GM15510 (cell line): ENCODE data around the gene SLC25A25.

ENCODE experiments used
- POLR2A ChIP-seq: IDR thresholded peaks from 3 replicates; pipeline ENCODE4 v1.6.1; 2011; ENCODE audit warnings: borderline replicate concordance; ENCODE audit not compliant: insufficient read length; ENCODE audit errors: extremely low read depth

The SLC25A25 gene

GRCh38 chr9:128108269-128109049 is 40.4 kb downstream of the SLC25A25 start:
- no peak for TF ChIP-seq POLR2A

DNA sequence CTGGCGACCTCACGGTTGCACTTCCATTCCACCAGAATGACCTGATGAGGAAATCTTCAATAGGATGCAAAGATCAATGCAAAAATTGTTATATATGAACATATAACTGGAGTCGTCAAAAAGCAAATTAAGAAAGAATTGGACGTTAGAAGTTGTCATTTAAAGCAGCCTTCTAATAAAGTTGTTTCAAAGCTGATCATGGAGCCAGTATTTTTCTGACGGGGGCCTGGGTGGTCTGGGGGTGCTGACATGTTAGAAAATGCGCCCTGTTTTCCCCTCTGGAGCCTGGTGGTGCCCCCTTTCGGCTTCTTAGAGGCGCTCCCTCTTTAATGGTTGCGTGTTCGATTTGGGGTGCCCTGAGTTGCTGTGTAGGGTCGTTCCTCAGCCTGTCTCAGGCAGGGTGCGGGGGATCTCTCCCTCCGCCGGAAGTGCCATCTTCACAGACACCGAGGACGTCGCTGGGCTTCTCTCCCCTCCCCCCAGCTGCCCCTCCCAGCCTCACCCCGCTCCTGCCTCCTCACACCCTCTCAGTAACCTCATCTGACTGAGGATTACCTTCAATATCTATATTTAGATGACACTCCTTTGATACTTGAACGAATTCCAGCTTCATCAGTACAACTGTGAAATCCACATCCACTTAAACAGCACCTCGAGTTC is 41.1 kb downstream of the SLC25A25 start:
- no peak for TF ChIP-seq POLR2A

DNA sequence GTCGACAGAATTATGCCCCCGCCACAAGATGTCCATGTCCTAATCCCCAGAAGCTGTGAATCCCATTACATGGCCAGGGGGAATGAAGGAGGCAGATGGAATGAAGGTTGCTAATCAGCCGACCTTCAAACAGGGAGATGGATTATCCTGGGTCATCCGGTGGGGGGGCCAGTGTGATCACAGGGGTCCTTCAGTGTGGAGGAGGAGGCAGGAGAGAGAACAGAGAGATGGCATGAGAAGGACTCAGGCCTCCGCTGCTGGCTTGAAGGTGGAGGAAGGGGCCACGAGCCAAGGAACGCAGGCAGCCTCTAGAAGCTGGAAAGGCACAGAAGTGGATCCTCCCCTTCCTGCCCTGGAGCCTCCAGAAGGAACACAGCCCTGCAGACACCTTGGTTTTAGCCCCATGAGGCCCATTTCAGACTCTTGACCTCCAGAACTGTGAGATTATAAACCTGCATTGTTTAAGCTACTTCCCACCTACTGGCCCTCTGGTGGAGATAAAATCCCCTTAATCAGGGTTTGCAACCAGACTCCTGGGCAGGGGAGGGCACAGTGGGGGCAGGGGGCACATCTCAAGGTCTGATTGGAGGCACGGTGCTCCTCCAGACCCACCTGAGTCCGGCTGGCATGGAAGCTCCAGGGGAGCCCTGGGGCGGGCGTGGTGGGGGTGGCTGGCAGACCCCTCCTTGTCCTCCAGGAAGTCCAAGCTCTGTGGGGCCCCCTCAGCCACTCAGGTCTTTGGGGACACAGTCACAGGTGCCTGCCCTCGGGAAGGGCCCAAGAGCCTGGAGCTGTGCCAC is 45.7 kb downstream of the SLC25A25 start:
- TF ChIP-seq POLR2A, result no peak

GRCh38 chr9:128114326-128115186 is 46.5 kb downstream of the SLC25A25 start:
- TF ChIP-seq POLR2A, result no peak

GRCh38 chr9:128115187-128116103 is 47.4 kb downstream of the SLC25A25 start:
- TF ChIP-seq POLR2A, result no peak

GRCh38 chr9:128116104-128117083 is 48.4 kb downstream of the SLC25A25 start:
- no peak for TF ChIP-seq POLR2A

- TF ChIP-seq POLR2A, result no peak
These were observed 49.8 kb downstream of the SLC25A25 start for GRCh38 chr9:128117613-128118471.

DNA sequence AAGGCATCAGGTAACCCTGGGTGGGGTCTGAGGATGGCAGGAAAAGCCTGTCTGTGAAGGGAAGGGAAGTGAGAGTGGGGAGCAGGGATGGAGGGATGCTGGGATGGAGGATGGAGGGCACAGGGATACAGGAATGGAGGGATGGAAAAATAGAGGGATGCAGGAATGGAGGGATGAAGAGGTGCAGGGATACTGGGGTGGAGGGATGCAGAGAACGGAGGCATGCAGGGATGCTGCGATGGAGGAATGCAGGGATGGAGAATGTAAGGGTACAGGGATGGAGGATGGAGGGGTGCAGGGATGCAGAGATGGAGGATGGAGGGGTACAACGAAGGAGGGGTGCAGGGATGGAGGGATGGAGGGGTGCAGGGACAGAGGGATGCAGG is 50.4 kb downstream of the SLC25A25 start:
- no peak for TF ChIP-seq POLR2A

DNA sequence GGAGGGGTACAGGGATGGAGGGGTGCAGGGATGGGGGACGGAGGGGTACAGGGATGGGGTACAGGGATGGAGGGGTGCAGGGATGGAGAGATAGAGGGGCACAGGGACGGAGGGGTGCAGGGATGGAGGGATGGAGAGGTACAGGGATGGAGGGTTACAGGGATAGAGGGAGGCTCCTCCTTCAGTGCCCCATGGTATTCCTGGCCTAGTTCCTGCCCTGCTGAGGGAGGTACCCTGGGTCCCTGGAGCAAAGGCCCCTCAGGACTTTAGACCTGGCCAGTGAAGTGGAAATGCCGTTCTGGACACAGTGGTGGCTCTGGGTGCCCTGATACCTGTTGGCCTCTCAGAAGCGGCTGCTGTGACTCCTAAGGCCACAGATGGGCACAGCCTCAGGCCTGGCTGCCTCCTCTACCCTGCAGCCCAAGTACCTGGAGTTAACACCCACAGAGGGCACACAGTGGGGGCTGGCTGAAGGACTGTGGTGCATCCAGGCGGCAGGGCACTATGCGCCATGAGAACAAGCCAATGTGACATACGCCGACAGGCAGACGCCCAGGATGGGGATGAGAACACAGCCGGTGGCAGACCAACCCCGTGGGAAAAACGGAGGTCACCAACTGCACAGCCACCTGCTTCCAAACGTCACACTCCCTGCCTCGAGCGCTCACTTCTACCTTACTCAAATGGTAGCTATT is 51.1 kb downstream of the SLC25A25 start:
- TF ChIP-seq POLR2A, result no peak

GRCh38 chr9:128120061-128120740 is 52.2 kb downstream of the SLC25A25 start:
- no peak for TF ChIP-seq POLR2A
